Activated T-cell treated with anti-CD3 and anti-CD28 coated beads, Interleukin-2, amount 50 U/mL, for 24 hours (primary cell): ENCODE data around the gene LOX.

Source experiments
- DNase-seq: peaks from one replicate; pipeline ENCODE4 v3.0.0-alpha.2; 2020
- H3K27ac Mint-ChIP-seq: 2 replicates; pipeline ENCODE4 v1.8.0; 2020; ENCODE audit warnings: mild to moderate bottlenecking, mixed read lengths
- H3K27me3 Mint-ChIP-seq: 2 replicates; pipeline ENCODE4 v1.8.0; 2020; ENCODE audit warnings: mixed read lengths
- H3K36me3 Mint-ChIP-seq: 2 replicates; pipeline ENCODE4 v1.8.0; 2020; ENCODE audit warnings: low read depth, mixed read lengths
- H3K4me1 Mint-ChIP-seq: 2 replicates; pipeline ENCODE4 v1.8.0; 2020; ENCODE audit warnings: low read depth, mixed read lengths
- H3K4me3 Mint-ChIP-seq: 2 replicates; pipeline ENCODE4 v1.8.0; 2020; ENCODE audit warnings: mild to moderate bottlenecking, moderate library complexity, mixed read lengths
- H3K9me3 Mint-ChIP-seq: 2 replicates; pipeline ENCODE4 v1.8.0; 2020; ENCODE audit warnings: mixed read lengths

LOX gene

DNA sequence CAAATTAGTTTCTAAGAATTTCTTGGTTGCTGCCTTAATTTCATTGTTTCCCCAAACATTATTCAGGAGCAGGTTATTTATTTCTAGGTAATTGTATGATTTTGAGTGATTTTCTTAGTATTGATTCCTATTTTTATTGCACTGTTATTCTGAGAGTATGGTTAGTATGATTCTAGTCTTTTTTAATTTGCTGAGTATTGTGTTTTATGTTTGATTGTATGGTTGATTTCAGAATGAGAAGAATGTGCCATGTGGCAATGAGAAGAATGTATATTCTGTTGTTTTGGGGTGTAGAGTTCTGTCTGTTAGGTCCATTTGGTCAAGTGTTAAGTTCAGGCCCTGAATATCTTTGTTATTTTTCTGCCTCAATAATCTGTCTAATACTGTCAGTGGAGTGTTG, 27.1 kb downstream of the LOX start:
- Mint-ChIP-seq H3K9me3 (peaks cover 2% of the 10 kb centered on the region), H3K27me3 (no peaks in the 10 kb centered on the region), H3K27ac (no peak overlapping the region), H3K4me3 (no peak overlapping the region), H3K4me1 (no peaks in the 10 kb centered on the region), H3K36me3 (peaks cover 47% of the 10 kb centered on the region)
- DNase-seq: no peak

DNA sequence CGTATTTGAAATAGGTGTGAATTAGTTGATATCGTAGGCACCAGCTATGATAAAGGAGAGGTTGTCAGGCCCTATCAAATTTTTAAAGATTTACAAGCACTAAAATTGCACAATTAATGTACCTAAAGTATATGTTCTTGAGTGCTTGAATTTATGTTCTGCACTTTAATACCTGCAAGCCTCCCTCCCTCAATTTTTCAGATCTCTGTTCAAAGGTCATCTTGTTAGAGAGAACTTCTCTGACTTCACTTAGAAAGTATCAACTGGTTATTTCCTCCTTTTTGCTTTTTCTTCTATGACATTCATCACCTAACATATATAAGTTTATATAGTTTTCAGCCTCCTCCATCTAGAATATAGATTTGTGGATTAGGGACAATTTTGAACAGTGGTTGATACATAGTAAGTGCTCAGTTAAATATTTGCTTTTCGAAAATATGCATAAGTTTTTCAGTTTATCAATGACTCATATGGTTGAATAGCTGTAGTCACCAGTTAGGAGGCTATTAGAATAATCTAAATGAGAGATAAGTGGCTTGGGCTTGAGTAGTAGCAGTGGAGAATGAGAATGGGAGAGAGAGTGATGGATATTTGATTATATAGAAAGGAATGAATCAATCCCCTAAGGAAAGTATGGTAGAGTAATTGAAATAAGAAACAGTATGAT, 37.3 kb downstream of the LOX start:
- H3K36me3 Mint-ChIP-seq: peaks cover 38% of the 10 kb centered on the region
- H3K9me3 Mint-ChIP-seq: peaks cover 8% of the 10 kb centered on the region
- H3K27ac Mint-ChIP-seq: no peak overlapping the region
- H3K4me3 Mint-ChIP-seq: no peak overlapping the region
- DNase-seq: no peak
- no peaks in the 10 kb centered on the region for H3K4me1 Mint-ChIP-seq
- no peaks in the 10 kb centered on the region for H3K27me3 Mint-ChIP-seq

DNA sequence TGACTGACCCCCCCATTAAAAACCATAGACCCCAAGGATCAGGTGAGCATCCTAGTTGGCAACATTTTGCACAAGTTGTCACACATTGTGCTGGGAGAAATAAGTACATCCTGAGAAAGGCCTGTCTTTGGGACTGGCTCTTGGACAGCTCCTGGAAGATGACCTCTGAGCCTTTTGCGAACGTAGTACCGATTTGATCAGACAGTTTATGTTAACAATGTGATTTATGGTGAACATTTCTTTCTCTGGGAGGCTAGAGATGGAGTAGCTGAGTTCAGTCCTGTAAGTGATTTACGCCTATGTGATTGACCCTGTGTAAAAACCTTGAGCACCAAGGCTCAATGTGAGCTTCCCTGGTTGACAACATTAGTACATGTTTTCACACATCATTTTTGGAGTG, 41.7 kb downstream of the LOX start:
- H3K4me3 Mint-ChIP-seq: no peak overlapping the region
- peaks cover 45% of the 10 kb centered on the region for H3K36me3 Mint-ChIP-seq
- no peaks in the 10 kb centered on the region for H3K4me1 Mint-ChIP-seq
- no peaks in the 10 kb centered on the region for H3K27me3 Mint-ChIP-seq
- no peak for DNase-seq
- H3K9me3 Mint-ChIP-seq: no peaks in the 10 kb centered on the region
- H3K27ac Mint-ChIP-seq: no peak overlapping the region

DNA sequence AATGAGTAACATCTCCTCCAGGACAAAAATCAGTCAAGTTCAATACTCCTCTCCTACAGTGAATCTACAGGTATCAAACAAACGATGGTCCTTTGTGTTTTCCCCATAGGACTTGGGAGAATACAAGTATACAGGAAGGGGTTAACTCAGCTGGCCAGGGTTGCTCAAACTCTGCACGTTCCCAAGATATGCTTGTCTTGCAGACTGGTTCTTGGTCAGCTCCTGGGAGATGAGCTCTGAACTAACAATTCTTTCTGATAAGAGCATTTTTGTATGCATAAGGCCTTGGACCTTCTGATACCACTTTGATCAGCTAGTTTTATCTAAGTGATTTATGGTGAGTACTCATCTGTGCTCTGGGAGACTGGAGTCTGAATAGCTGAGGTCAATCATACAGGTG, 42.1 kb downstream of the LOX start:
- no peak for DNase-seq
- no peak overlapping the region for H3K4me3 Mint-ChIP-seq
- H3K27me3 Mint-ChIP-seq: no peaks in the 10 kb centered on the region
- peaks cover 49% of the 10 kb centered on the region for H3K36me3 Mint-ChIP-seq
- no peaks in the 10 kb centered on the region for H3K4me1 Mint-ChIP-seq
- H3K27ac Mint-ChIP-seq: no peak overlapping the region
- no peaks in the 10 kb centered on the region for H3K9me3 Mint-ChIP-seq

DNA sequence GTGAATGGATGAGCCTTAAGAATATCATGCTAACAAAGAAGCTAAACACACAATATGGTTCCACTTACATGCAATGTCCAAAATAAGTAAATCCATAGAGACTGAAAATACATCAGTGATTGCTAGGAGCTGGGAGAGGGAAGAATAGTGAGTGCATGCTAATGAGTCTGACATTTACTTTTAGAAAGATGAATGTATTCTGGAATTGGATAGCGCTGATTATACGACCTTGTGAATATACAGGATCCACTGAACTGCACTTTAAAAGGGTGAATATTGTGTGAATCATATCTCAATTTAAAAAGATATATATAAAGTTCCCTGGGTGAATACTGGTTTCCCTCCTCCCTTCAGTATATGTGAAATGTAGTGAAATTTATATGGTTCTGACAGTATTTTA, 46.2 kb downstream of the LOX start:
- Mint-ChIP-seq H3K9me3 (no peaks in the 10 kb centered on the region), H3K27me3 (no peaks in the 10 kb centered on the region), H3K27ac (no peak overlapping the region), H3K4me1 (no peaks in the 10 kb centered on the region), H3K36me3 (peaks cover 77% of the 10 kb centered on the region), H3K4me3 (no peak overlapping the region)
- no peak for DNase-seq

DNA sequence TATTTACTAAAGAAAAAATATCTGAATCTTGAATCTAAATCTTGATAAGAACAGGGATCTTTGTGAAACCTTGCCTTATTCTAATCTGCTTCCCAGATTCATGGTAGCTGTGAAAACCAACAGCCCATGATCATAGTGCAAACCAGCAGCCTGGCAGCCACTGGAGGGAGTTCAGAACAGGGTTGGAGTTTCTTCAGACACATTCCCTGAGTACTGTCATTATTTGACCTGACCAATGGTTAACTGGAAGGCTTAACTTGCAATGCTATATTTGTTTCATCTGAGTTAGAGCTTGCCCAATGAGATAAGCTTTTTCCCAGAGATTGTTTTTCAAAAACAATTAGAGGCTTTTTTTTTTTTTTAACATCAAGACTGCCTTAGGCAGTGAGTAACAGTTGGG, 47.8 kb downstream of the LOX start:
- Mint-ChIP-seq H3K27ac (no peak overlapping the region), H3K4me1 (no peaks in the 10 kb centered on the region), H3K36me3 (peaks cover 80% of the 10 kb centered on the region), H3K4me3 (no peak overlapping the region), H3K9me3 (no peaks in the 10 kb centered on the region), H3K27me3 (no peaks in the 10 kb centered on the region)
- DNase-seq: no peak

DNA sequence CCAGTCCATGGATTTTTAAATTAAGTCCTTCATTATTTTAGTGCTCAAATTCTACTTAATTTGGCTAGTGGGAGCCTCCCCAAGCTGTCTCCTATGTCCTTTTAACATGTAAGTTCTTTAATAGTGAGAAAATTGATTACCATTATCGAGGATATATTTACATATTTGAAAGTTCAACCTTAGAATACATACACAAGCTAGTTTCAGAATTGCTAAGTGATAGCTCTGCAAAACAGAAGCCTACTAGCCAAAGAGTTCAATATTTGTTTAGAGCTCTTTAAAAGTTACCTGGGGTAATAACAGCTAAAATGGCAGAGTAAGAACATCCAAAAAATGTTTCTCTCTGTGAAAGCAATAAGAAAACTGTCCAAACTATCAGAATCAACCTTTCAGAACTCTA, 48.2 kb downstream of the LOX start:
- no peaks in the 10 kb centered on the region for H3K4me1 Mint-ChIP-seq
- no peak for DNase-seq
- peaks cover 77% of the 10 kb centered on the region for H3K36me3 Mint-ChIP-seq
- no peak overlapping the region for H3K27ac Mint-ChIP-seq
- no peak overlapping the region for H3K4me3 Mint-ChIP-seq
- H3K9me3 Mint-ChIP-seq: no peaks in the 10 kb centered on the region
- H3K27me3 Mint-ChIP-seq: no peaks in the 10 kb centered on the region

DNA sequence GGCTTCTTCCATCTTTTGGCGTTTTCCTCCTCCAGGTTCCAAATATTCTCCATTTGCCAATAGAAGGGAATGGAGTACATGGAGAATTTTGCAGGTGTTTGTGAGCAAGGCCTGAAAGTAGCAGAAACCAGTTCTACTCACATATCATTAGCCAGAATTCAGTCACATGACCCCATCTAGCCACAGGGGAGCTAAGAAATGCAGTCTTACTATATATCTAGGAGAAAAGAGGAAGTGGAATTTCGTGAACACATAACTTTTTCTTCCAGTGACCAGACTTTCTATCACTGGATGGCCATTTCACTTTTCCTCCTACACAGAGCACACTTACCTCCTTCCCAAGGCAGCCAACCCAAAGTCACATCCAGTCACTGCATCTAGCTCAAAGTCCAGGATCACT, 55.1 kb downstream of the LOX start:
- Mint-ChIP-seq H3K36me3 (peaks cover 75% of the 10 kb centered on the region), H3K4me1 (peaks cover 19% of the 10 kb centered on the region), H3K27me3 (no peaks in the 10 kb centered on the region), H3K9me3 (no peaks in the 10 kb centered on the region), H3K4me3 (no peak overlapping the region), H3K27ac (no peak overlapping the region)
- no peak for DNase-seq

DNA sequence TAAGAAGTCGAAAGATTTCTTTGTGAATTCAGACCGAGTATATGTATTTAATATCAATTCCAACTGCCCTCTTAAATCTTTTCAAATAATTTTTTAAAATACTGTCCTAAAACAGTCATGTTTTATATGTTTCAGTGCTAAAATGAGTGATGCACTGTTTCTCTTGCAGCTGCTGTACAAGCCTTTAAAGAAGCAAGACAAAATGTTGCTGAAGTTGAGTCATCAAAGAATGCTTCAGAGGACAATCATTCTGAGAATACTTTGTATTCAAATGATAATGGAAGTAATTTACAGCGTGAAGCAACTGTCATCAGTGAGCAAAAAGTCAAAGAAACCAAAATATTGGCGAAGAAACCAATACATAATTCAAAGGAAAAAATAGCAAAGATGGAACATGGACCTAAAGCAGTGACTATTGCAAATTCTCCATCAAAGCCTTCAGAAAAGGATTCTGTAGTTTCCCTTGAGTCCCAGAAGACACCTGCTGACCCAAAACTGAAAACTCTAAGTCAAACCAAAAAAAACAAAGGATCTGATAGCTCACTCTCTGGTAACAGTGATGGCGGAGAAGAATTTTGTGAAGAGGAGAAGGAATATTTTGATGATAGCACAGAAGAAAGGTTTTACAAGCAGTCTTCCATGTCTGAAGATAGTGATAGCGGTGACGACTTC, 58.0 kb downstream of the LOX start:
- Mint-ChIP-seq H3K27ac (peak overlapping the region; percentile 77), H3K4me3 (peak overlapping the region; percentile 3), H3K27me3 (no peaks in the 10 kb centered on the region), H3K9me3 (no peaks in the 10 kb centered on the region), H3K36me3 (peaks cover 65% of the 10 kb centered on the region), H3K4me1 (peaks cover 19% of the 10 kb centered on the region)
- DNase-seq: no peak

DNA sequence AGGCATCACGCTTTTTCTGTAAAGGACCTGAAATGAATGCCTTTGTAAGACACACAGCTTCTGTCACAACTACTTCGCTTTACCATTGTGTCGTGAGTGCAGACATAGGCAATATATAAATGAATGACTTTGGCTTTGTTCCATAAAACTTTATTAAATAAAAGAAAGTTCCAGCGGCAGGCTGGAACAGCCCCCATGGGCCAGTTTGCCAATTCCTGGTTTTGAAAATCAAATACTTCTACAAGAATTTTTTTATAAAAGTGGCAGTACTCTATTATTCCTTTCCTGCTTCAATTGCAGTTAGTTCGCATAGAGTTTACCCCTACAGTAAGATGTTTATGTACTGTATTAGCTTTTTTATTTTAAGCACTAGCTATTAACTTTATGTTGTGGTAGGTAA, 62.6 kb downstream of the LOX start:
- no peak overlapping the region for H3K27ac Mint-ChIP-seq
- H3K4me1 Mint-ChIP-seq: peaks cover 21% of the 10 kb centered on the region

DNA sequence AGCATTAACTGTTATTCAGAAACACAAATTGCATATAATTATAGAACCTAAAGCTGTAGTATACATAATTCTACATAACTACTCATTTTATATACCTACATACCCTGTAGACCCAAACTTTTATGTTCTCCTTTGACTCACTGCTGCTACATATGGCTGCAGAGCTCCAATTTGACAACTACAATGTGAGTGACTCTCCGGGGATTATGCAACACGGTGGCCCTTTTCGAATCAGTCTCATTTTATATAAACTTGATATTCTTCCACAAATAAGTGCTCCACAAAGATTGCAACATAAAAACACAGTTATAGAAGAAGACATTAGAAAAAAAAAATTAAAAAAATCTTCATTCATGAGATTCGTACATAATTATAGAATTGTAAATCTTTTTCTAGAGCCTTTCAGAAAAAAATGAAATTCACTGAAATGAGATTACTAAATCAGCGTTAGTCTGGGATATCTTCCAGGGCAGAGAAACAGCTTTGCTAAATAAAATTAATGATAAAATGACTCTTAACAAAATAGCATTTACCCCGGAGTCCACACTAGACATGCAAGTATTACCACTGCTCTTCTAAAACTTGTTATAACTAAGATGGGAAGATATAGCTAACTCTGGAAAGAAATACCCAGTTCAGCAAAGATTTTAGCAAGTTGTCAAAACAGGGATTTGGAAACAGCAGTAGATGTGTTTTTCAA, 63.7 kb downstream of the LOX start:
- peaks cover 21% of the 10 kb centered on the region for H3K4me1 Mint-ChIP-seq
- no peaks in the 10 kb centered on the region for H3K9me3 Mint-ChIP-seq
- H3K4me3 Mint-ChIP-seq: no peak overlapping the region
- H3K27me3 Mint-ChIP-seq: no peaks in the 10 kb centered on the region
- H3K36me3 Mint-ChIP-seq: peaks cover 25% of the 10 kb centered on the region
- DNase-seq: no peak
- no peak overlapping the region for H3K27ac Mint-ChIP-seq

More for the DNA sequence above, 62.6 kb downstream of the LOX start:
- no peaks in the 10 kb centered on the region for H3K27me3 Mint-ChIP-seq
- H3K36me3 Mint-ChIP-seq: peaks cover 28% of the 10 kb centered on the region
- H3K4me3 Mint-ChIP-seq: no peak overlapping the region
- DNase-seq: no peak
- no peaks in the 10 kb centered on the region for H3K9me3 Mint-ChIP-seq
